Liver (tissue), 9 donors: Measurements from ENCODE around the gene GRIA3. TPM values are rescaled to one million over a fixed set of nuclear protein-coding genes. Genes with fewer than 3 reads are reported as not detected.

ENCODE experiments used
- DNase-seq: peaks from one replicate; pipeline ENCODE4 v3.0.0-alpha.2; 2017; ENCODE audit warnings: low spot score
- H3K27ac ChIP-seq, 2 donors: one replicate each; pipeline ENCODE4 v1.7.0; 2013; ENCODE audit warnings: inconsistent platforms in 2 of 2, low read length in 2 of 2, control low read depth in 1 of 2, low read depth in 1 of 2, mild to moderate bottlenecking in 1 of 2
- H3K27me3 ChIP-seq, 4 donors: one replicate each; pipeline versions ENCODE4 v1.6.1 to v1.7.0; 2013; ENCODE audit warnings: low read length in 3 of 4, inconsistent platforms in 1 of 4, mild to moderate bottlenecking in 1 of 4, moderate library complexity in 1 of 4; ENCODE audit not compliant: control insufficient read depth in 4 of 4, insufficient read depth in 4 of 4
- H3K36me3 ChIP-seq, 4 donors: one replicate each; pipeline versions ENCODE4 v1.6.1 to v1.7.0; 2013; ENCODE audit warnings: low read length in 3 of 4, mild to moderate bottlenecking in 3 of 4, low read depth in 1 of 4, moderate library complexity in 1 of 4; ENCODE audit not compliant: control insufficient read depth in 4 of 4, insufficient read depth in 3 of 4
- H3K4me1 ChIP-seq, 4 donors: one replicate each; pipeline versions ENCODE4 v1.6.1 to v1.7.0; 2013; ENCODE audit warnings: low read length in 3 of 4, mild to moderate bottlenecking in 3 of 4, moderate library complexity in 1 of 4; ENCODE audit not compliant: control insufficient read depth in 4 of 4, insufficient read depth in 4 of 4
- H3K4me3 ChIP-seq, 3 donors: one replicate each; pipeline versions ENCODE4 v1.6.1 to v1.7.0; 2013; ENCODE audit warnings: low read length in 3 of 3, control low read depth in 1 of 3, low read depth in 1 of 3, mild to moderate bottlenecking in 1 of 3
- H3K9ac ChIP-seq, 2 donors: one replicate each; pipeline ENCODE4 v1.7.0; 2013; ENCODE audit warnings: low read length in 2 of 2, mild to moderate bottlenecking in 2 of 2, moderate library complexity in 2 of 2, control low read depth in 1 of 2, low read depth in 1 of 2
- H3K9me3 ChIP-seq, 4 donors: one replicate each; pipeline versions ENCODE4 v1.6.1 to v1.7.0; 2013; ENCODE audit warnings: low read length in 3 of 4; ENCODE audit not compliant: control insufficient read depth in 4 of 4
- EGR1 ChIP-seq, 2 donors: IDR thresholded peaks; 2 replicates each; pipeline ENCODE4 v1.6.1; 2016 to 2018; ENCODE audit warnings: antibody characterized with exemption in 2 of 2, low read depth in 2 of 2
- FOXA1 ChIP-seq: IDR thresholded peaks from 2 replicates; pipeline ENCODE4 v1.6.1; 2016; ENCODE audit warnings: antibody characterized with exemption
- FOXA2 ChIP-seq: IDR thresholded peaks from 2 replicates; pipeline ENCODE4 v1.6.1; 2016; ENCODE audit warnings: antibody characterized with exemption
- GABPA ChIP-seq, 2 donors: IDR thresholded peaks in 1 of 2; conservative IDR thresholded peaks in 1 of 2; 2 replicates each; pipeline ENCODE4 v1.6.1; 2016; ENCODE audit warnings: antibody characterized with exemption in 2 of 2, mild to moderate bottlenecking in 1 of 2, moderate library complexity in 1 of 2
- HNF4A ChIP-seq, 2 donors: conservative IDR thresholded peaks; 2 replicates each; pipeline ENCODE4 v1.6.1; 2016; ENCODE audit warnings: antibody characterized with exemption in 2 of 2, mild to moderate bottlenecking in 2 of 2
- HNF4G ChIP-seq: IDR thresholded peaks from 2 replicates; pipeline ENCODE4 v1.6.1; 2016; ENCODE audit warnings: antibody characterized with exemption
- JUND ChIP-seq, 2 donors: IDR thresholded peaks; 2 replicates each; pipeline ENCODE4 v1.6.1; 2016; ENCODE audit warnings: antibody characterized with exemption in 2 of 2
- NR2F2 ChIP-seq: IDR thresholded peaks from 2 replicates; pipeline ENCODE4 v1.6.1; 2016; ENCODE audit warnings: antibody characterized with exemption
- RAD21 ChIP-seq, 2 donors: IDR thresholded peaks; 2 replicates each; pipeline ENCODE4 v1.6.1; 2016; ENCODE audit warnings: antibody characterized with exemption in 2 of 2, mild to moderate bottlenecking in 2 of 2
- RXRA ChIP-seq, 2 donors: IDR thresholded peaks; 2 replicates each; pipeline ENCODE4 v1.6.1; 2017 to 2018; ENCODE audit warnings: antibody characterized with exemption in 2 of 2, mild to moderate bottlenecking in 1 of 2
- SP1 ChIP-seq: IDR thresholded peaks from 2 replicates; pipeline ENCODE4 v1.6.1; 2018; ENCODE audit warnings: antibody characterized with exemption, mild to moderate bottlenecking
- TAF1 ChIP-seq: conservative IDR thresholded peaks from 2 replicates; pipeline ENCODE4 v1.6.1; 2016; ENCODE audit warnings: antibody characterized with exemption, mild to moderate bottlenecking
- YY1 ChIP-seq: IDR thresholded peaks from 2 replicates; pipeline ENCODE4 v1.6.1; 2016; ENCODE audit warnings: antibody characterized with exemption, mild to moderate bottlenecking
- WGBS: extraction: QIAGEN DNeasy Blood & Tissue Kit; methylation state at CpG from one replicate; pipeline ENCODE4 v1.1.7; 2013; 5-methylcytosine and 5-hydroxymethylcytosine counted together
- polyA plus RNA-seq, 2 donors: library from polyadenylated mRNA; stranded (reverse) in 1 of 2; unstranded in 1 of 2; fragments of 200-250 nt in 1 of 2; fragments of >200 nt in 1 of 2; fragmentation: Nextera tagmentation in 1 of 2; extraction: Ambion mirVana in 1 of 2; gene quantifications; one replicate each; pipeline versions ENCODE4 v1.2.1 to v1.2.3, GENCODE V29; 2013 to 2015
- total RNA-seq, 2 donors: library from RNA; depleted of rRNA; stranded (reverse); fragments of >200 nt; gene quantifications; one replicate each; pipeline ENCODE4 v1.2.3, GENCODE V29; 2014
- TF ChIP-seq, protein P1 (sequence below): IDR thresholded peaks from 2 replicates; pipeline ENCODE4 v1.6.1; 2016; ENCODE audit warnings: antibody characterized with exemption
- TF ChIP-seq, protein P2 (sequence below): IDR thresholded peaks from 2 replicates; pipeline ENCODE4 v1.6.1; 2016; ENCODE audit warnings: antibody characterized with exemption, mild to moderate bottlenecking
- TF ChIP-seq, protein P3 (sequence below): IDR thresholded peaks from 2 replicates; pipeline ENCODE4 v1.6.1; 2016; ENCODE audit warnings: antibody characterized with exemption
- TF ChIP-seq, protein P4 (sequence below): IDR thresholded peaks from 2 replicates; pipeline ENCODE4 v1.6.1; 2016; ENCODE audit warnings: antibody characterized with exemption
- TF ChIP-seq, protein P5 (sequence below): fragments of 150-350 bp; IDR thresholded peaks from 2 replicates; pipeline ENCODE4 v1.5.1; 2017; ENCODE audit warnings: improper control_type of control experiment, low read depth, low read length; ENCODE audit not compliant: missing input control
- donor health status: healthy.
- donor health status: healthy.
- donor health status: healthy.
- donor health status: healthy.
- donor health status: healthy.

The GRIA3 gene
- total and polyA plus RNA-seq, 4 donors = 1.5 to 3.4 (median 2.9) TPM

DNA sequence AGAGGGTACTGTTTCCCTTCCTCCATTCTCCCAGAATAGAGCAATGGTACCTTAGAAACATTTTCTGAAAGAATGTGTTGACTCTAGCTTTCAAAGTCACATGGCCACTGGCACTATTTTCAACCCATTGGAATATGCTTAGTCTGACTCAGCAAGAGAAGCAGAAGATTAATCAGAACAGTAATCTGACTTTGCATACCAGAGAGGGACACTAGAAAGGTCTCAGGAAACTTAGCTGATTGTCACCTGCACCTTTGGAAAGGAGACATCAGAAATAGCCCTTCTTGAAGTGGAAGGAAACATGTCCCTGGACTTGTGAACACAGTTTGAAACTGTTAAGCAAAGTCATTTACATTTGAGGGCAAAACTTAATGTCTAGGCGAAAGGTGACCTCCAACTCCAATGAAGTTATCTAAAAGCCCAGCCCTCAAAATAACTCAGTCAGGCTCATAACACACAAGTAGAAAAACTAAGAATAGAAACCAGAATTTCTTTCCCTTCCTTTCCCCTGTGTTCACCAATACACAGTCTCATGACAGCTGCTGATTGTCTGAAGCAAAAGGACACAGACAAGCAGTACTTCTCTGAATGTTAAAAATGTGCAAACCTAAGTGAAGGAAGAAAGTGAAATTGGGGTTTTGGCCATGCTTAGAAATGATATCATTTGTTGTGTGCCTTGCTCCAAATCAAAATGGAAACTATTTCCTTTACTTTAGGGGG is 270.8 kb downstream of the GRIA3 start:
- H3K9me3 ChIP-seq = no peaks in the 10 kb centered on the region
- H3K9ac ChIP-seq = no peak overlapping the region
- no peak overlapping the region for H3K27ac ChIP-seq
- 92% methylated on average over 1 of the region's 1 CpG for WGBS
- no peak overlapping the region for H3K4me3 ChIP-seq
- H3K4me1 ChIP-seq = no peaks in the 10 kb centered on the region
- no peak for DNase-seq
- H3K27me3 ChIP-seq = no peaks in the 10 kb centered on the region
- no peaks in the 10 kb centered on the region for H3K36me3 ChIP-seq
- TF ChIP-seq NR2F2 (no peak), SP1 (no peak), RAD21 (IDR thresholded peaks at IDR 0.05) (no peak), GABPA (IDR thresholded peaks at IDR 0.05 in 1 of 2, conservative IDR thresholded peaks at IDR 0.05 in 1 of 2) (no peak), FOXA1 (no peak), EGR1 (IDR thresholded peaks at IDR 0.05; ENCODE audit: low read depth in 2 of 2) (no peak), HNF4G (no peak), HNF4A (conservative IDR thresholded peaks at IDR 0.05) (no peak), JUND (IDR thresholded peaks at IDR 0.05) (no peak), FOXA2 (no peak), YY1 (no peak)
- TF ChIP-seq, protein P1, sequence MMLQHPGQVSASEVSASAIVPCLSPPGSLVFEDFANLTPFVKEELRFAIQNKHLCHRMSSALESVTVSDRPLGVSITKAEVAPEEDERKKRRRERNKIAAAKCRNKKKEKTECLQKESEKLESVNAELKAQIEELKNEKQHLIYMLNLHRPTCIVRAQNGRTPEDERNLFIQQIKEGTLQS = no peak
- TF ChIP-seq, protein P2, sequence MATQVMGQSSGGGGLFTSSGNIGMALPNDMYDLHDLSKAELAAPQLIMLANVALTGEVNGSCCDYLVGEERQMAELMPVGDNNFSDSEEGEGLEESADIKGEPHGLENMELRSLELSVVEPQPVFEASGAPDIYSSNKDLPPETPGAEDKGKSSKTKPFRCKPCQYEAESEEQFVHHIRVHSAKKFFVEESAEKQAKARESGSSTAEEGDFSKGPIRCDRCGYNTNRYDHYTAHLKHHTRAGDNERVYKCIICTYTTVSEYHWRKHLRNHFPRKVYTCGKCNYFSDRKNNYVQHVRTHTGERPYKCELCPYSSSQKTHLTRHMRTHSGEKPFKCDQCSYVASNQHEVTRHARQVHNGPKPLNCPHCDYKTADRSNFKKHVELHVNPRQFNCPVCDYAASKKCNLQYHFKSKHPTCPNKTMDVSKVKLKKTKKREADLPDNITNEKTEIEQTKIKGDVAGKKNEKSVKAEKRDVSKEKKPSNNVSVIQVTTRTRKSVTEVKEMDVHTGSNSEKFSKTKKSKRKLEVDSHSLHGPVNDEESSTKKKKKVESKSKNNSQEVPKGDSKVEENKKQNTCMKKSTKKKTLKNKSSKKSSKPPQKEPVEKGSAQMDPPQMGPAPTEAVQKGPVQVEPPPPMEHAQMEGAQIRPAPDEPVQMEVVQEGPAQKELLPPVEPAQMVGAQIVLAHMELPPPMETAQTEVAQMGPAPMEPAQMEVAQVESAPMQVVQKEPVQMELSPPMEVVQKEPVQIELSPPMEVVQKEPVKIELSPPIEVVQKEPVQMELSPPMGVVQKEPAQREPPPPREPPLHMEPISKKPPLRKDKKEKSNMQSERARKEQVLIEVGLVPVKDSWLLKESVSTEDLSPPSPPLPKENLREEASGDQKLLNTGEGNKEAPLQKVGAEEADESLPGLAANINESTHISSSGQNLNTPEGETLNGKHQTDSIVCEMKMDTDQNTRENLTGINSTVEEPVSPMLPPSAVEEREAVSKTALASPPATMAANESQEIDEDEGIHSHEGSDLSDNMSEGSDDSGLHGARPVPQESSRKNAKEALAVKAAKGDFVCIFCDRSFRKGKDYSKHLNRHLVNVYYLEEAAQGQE = no peak
- TF ChIP-seq, protein P3, sequence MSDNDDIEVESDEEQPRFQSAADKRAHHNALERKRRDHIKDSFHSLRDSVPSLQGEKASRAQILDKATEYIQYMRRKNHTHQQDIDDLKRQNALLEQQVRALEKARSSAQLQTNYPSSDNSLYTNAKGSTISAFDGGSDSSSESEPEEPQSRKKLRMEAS = no peak

DNA sequence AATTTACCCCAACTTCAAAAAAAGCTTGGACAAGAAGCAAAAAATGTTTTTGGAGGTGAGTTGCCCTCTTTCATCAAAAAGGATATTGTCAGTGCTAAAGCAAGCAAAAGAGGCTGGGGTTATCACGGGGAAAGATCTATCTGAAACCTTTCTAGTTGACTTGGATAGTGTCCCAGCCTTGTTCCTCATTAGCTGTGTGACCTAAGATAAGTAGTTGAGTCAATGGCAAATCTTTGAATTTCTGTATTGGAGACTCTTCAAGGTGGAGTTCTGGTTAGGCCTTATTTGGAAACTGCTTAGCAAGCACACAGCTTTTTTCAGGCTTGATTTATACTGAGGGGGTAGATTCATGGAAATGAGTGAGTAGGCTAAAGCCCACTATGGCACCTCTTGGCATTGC is 271.6 kb downstream of the GRIA3 start:
- no peak for DNase-seq
- 82% methylated on average over 1 of the region's 1 CpG for WGBS
- TF ChIP-seq, protein P3 = no peak
- TF ChIP-seq FOXA2 (no peak), YY1 (no peak), HNF4G (no peak), EGR1 (IDR thresholded peaks at IDR 0.05; ENCODE audit: low read depth in 2 of 2) (no peak), HNF4A (conservative IDR thresholded peaks at IDR 0.05) (no peak), SP1 (no peak), GABPA (IDR thresholded peaks at IDR 0.05 in 1 of 2, conservative IDR thresholded peaks at IDR 0.05 in 1 of 2) (no peak), TAF1 (no peak), NR2F2 (no peak), RAD21 (IDR thresholded peaks at IDR 0.05) (no peak), JUND (IDR thresholded peaks at IDR 0.05) (no peak), RXRA (IDR thresholded peaks at IDR 0.05) (no peak)
- TF ChIP-seq, protein P2 = no peak
- TF ChIP-seq, protein P1 = no peak
- TF ChIP-seq, protein P4, sequence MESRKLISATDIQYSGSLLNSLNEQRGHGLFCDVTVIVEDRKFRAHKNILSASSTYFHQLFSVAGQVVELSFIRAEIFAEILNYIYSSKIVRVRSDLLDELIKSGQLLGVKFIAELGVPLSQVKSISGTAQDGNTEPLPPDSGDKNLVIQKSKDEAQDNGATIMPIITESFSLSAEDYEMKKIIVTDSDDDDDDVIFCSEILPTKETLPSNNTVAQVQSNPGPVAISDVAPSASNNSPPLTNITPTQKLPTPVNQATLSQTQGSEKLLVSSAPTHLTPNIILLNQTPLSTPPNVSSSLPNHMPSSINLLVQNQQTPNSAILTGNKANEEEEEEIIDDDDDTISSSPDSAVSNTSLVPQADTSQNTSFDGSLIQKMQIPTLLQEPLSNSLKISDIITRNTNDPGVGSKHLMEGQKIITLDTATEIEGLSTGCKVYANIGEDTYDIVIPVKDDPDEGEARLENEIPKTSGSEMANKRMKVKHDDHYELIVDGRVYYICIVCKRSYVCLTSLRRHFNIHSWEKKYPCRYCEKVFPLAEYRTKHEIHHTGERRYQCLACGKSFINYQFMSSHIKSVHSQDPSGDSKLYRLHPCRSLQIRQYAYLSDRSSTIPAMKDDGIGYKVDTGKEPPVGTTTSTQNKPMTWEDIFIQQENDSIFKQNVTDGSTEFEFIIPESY = no peak
- TF ChIP-seq, protein P5, sequence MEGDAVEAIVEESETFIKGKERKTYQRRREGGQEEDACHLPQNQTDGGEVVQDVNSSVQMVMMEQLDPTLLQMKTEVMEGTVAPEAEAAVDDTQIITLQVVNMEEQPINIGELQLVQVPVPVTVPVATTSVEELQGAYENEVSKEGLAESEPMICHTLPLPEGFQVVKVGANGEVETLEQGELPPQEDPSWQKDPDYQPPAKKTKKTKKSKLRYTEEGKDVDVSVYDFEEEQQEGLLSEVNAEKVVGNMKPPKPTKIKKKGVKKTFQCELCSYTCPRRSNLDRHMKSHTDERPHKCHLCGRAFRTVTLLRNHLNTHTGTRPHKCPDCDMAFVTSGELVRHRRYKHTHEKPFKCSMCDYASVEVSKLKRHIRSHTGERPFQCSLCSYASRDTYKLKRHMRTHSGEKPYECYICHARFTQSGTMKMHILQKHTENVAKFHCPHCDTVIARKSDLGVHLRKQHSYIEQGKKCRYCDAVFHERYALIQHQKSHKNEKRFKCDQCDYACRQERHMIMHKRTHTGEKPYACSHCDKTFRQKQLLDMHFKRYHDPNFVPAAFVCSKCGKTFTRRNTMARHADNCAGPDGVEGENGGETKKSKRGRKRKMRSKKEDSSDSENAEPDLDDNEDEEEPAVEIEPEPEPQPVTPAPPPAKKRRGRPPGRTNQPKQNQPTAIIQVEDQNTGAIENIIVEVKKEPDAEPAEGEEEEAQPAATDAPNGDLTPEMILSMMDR = no peak
- Histone ChIP-seq H3K9ac (no peak overlapping the region), H3K9me3 (no peaks in the 10 kb centered on the region), H3K4me3 (no peak overlapping the region), H3K4me1 (no peaks in the 10 kb centered on the region), H3K36me3 (no peaks in the 10 kb centered on the region), H3K27me3 (no peaks in the 10 kb centered on the region), H3K27ac (no peak overlapping the region)
